DOHH2 (cell line): ENCODE results near the gene POLR2B.

Source experiments
- H3F3A ChIP-seq: fragments of 200-600 bp; sonication (generic), shearing (Covaris generic); 2 replicates; pipeline ENCODE4 v1.6.0; 2016; ENCODE audit warnings: antibody characterized with exemption, mild to moderate bottlenecking; ENCODE audit not compliant: control insufficient read depth, insufficient read depth
- H3K27ac ChIP-seq: fragments of 200-600 bp; sonication (generic); 2 replicates; pipeline ENCODE4 v1.5.1; 2014; ENCODE audit warnings: low read depth, mild to moderate bottlenecking, low read length, moderate library complexity
- H3K27me3 ChIP-seq: fragments of 200-600 bp; sonication (generic); 2 replicates; pipeline ENCODE4 v1.6.1; 2014; ENCODE audit warnings: mild to moderate bottlenecking, low read length, mixed read lengths; ENCODE audit not compliant: control insufficient read depth
- H3K36me3 ChIP-seq: fragments of 200-600 bp; sonication (generic); 2 replicates; pipeline ENCODE4 v1.6.1; 2014; ENCODE audit warnings: mild to moderate bottlenecking, low read length, moderate library complexity, mixed read lengths; ENCODE audit not compliant: control insufficient read depth
- H3K4me1 ChIP-seq: fragments of 200-600 bp; sonication (generic); 2 replicates; pipeline ENCODE4 v1.6.1; 2014; ENCODE audit warnings: mild to moderate bottlenecking, low read length, mixed read lengths; ENCODE audit not compliant: control insufficient read depth
- H3K4me2 ChIP-seq: fragments of 200-600 bp; sonication (generic); 2 replicates; pipeline ENCODE4 v1.6.0; 2014; ENCODE audit warnings: mild to moderate bottlenecking, low read length, moderate library complexity
- H3K4me3 ChIP-seq: fragments of 200-600 bp; sonication (generic); 2 replicates; pipeline ENCODE4 v1.5.1; 2014; ENCODE audit warnings: mild to moderate bottlenecking, low read length, mixed read lengths
- H3K79me2 ChIP-seq: fragments of 200-600 bp; sonication (generic); 2 replicates; pipeline ENCODE4 v1.6.1; 2014; ENCODE audit warnings: mild to moderate bottlenecking, low read length, mixed read lengths; ENCODE audit not compliant: control insufficient read depth
- H3K9me2 ChIP-seq: fragments of 200-600 bp; sonication (generic); replicated peaks from 2 replicates; pipeline ENCODE4 v1.6.1; 2014; ENCODE audit warnings: mild to moderate bottlenecking, low read length, mixed read lengths; ENCODE audit not compliant: control insufficient read depth
- H3K9me3 ChIP-seq: fragments of 200-600 bp; sonication (generic); 2 replicates; pipeline ENCODE4 v1.6.1; 2014; ENCODE audit warnings: antibody characterized with exemption, low read length, mixed read lengths; ENCODE audit not compliant: control insufficient read depth, insufficient read depth
- H4K20me1 ChIP-seq: fragments of 200-600 bp; sonication (generic); 2 replicates; pipeline ENCODE4 v1.6.0; 2014; ENCODE audit warnings: low read depth, mild to moderate bottlenecking, antibody characterized with exemption, low read length, moderate library complexity; ENCODE audit not compliant: control insufficient read depth, insufficient read depth
- CTCF ChIP-seq: fragments of 200-600 bp; sonication (generic); IDR thresholded peaks from one replicate; pipeline ENCODE4 v1.5.1; 2014; ENCODE audit warnings: antibody characterized with exemption, mild to moderate bottlenecking, low read depth, low read length; ENCODE audit not compliant: poor library complexity, severe bottlenecking
- EZH2phosphoT487 ChIP-seq: fragments of 200-600 bp; sonication (generic); IDR thresholded peaks from 2 replicates; pipeline ENCODE4 v1.6.1; 2017; ENCODE audit warnings: borderline replicate concordance, mild to moderate bottlenecking, antibody characterized with exemption, low read length, moderate library complexity, mixed read lengths

POLR2B gene

GRCh38 chr4:56940403-56940802 is 38.3 kb upstream of the POLR2B start:
- Histone ChIP-seq H3K9me2 (no peaks in the 10 kb centered on the region), H3K9me3 (no peaks in the 10 kb centered on the region), H3K4me3 (no peak overlapping the region), H3F3A (peaks cover 3% of the 10 kb centered on the region; the same call in 1 of the 2 replicates), H3K27me3 (no peaks in the 10 kb centered on the region), H3K36me3 (peaks cover 3% of the 10 kb centered on the region; the same call in 1 of the 2 replicates), H3K27ac (no peak overlapping the region), H3K4me1 (no peaks in the 10 kb centered on the region), H4K20me1 (no peaks in the 10 kb centered on the region), H3K4me2 (no peak overlapping the region), H3K79me2 (no peaks in the 10 kb centered on the region)
- TF ChIP-seq CTCF (no peak), EZH2phosphoT487 (no peak)

GRCh38 chr4:56940971-56941370 is 37.7 kb upstream of the POLR2B start:
- Histone ChIP-seq H3K79me2 (no peaks in the 10 kb centered on the region), H3K27me3 (no peaks in the 10 kb centered on the region), H3K4me1 (no peaks in the 10 kb centered on the region), H3F3A (peaks cover 3% of the 10 kb centered on the region; the same call in 1 of the 2 replicates), H3K4me2 (no peak overlapping the region), H3K9me2 (no peaks in the 10 kb centered on the region), H4K20me1 (no peaks in the 10 kb centered on the region), H3K27ac (no peak overlapping the region), H3K36me3 (peaks cover 3% of the 10 kb centered on the region; the same call in 1 of the 2 replicates), H3K9me3 (no peaks in the 10 kb centered on the region), H3K4me3 (no peak overlapping the region)
- TF ChIP-seq CTCF (no peak), EZH2phosphoT487 (no peak)

- Histone ChIP-seq H3K4me2 (no peak overlapping the region), H3F3A (peaks cover 3% of the 10 kb centered on the region; the same call in 1 of the 2 replicates), H3K4me3 (no peak overlapping the region), H3K27ac (no peak overlapping the region), H3K9me3 (no peaks in the 10 kb centered on the region), H3K4me1 (no peaks in the 10 kb centered on the region), H3K79me2 (no peaks in the 10 kb centered on the region), H4K20me1 (no peaks in the 10 kb centered on the region), H3K9me2 (no peaks in the 10 kb centered on the region), H3K27me3 (no peaks in the 10 kb centered on the region), H3K36me3 (peaks cover 3% of the 10 kb centered on the region; the same call in 1 of the 2 replicates)
- TF ChIP-seq CTCF = no peak
- no peak for TF ChIP-seq EZH2phosphoT487
Measured at GRCh38 chr4:56941403-56941802, 37.3 kb upstream of the POLR2B start.
